ENCODE measurements around the gene ADRB2.

ADRB2 gene

DNA sequence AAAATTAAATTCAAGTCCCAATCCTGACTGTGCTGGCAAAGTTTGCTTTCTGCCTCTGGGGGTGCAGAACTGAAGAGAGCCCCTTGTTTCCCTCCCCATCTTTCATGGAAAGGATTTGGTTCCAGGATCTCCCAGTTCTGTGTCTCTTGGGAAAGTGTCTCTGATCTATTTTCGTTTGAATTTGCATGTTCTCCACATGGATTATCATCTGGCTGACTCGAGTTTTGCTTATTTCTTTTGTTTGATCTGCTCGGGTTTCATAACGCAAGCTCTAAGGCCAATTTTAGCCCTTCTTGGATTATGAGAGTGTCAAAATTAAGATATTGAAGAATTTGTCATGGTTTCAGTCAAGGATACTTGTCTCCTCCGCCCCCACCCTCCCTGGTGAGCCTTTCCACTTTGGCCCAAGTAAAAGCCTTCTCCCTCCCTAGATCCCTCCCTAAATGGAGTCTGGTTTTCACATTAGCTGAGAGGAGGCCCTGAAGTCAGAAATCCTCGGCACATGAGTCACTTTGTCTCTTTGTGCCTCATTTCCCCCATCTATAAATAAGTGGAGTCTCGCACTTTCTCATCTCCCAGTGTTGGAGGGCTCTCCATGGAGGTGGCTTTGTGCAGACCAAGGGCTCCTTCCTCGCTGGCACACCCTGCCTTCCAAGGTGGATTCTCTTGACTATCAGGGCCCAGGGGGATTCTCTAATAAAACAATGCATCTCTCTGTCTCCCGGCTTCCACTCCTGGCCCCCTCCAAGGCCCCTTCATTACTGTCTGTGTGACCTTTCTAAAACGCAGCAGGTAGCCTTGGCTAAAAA is 17.3 kb downstream of the ADRB2 start:
- TF ChIP-seq, protein P1, sequence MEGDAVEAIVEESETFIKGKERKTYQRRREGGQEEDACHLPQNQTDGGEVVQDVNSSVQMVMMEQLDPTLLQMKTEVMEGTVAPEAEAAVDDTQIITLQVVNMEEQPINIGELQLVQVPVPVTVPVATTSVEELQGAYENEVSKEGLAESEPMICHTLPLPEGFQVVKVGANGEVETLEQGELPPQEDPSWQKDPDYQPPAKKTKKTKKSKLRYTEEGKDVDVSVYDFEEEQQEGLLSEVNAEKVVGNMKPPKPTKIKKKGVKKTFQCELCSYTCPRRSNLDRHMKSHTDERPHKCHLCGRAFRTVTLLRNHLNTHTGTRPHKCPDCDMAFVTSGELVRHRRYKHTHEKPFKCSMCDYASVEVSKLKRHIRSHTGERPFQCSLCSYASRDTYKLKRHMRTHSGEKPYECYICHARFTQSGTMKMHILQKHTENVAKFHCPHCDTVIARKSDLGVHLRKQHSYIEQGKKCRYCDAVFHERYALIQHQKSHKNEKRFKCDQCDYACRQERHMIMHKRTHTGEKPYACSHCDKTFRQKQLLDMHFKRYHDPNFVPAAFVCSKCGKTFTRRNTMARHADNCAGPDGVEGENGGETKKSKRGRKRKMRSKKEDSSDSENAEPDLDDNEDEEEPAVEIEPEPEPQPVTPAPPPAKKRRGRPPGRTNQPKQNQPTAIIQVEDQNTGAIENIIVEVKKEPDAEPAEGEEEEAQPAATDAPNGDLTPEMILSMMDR (IDR thresholded peaks at IDR 0.05; ENCODE audit: insufficient read depth, missing control alignments), result no peak
- no peak for FAIRE-seq
- DNase-seq (ENCODE audit: insufficient read length, low spot score), result no peak

DNA sequence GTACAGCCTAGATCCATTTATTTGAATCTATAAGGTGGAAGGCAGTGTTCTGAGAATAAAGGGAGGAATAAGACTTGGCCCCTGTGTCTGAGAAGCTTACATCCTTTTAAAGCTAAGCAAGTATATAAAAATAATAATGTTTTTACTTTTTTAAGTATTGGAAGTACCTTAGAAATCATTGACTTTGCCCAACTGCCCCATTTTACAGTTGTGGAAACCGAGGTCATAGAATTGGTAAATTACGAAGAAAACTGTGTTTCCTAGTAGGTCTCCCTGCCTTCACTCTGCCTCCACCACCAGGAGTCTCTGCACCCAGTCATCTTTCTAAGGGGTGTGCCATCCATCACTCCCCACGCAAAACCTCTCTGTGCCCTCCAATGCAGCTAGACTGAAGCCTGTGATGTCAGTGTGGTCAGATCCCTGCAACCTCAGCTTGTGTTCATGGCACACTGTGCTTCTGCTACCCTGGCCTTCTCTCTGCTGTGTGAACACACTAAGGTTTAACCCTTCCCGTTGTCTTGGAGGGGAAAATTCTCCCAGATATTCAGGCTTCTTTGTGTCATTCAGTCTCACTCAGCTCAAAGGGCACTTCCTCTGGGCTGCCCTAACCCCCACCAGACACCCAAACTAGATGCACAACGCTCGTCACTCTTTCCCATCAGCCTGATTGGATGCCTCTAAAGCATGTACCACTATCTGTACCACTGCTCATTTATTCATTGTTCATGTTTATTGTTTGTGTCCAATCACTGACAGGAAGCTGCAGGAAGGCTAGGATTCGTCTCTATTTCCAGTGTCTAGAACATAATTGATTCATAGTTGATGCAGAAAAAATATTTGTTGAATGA is 18.2 kb downstream of the ADRB2 start:
- no peak for FAIRE-seq
- DNase-seq (ENCODE audit: insufficient read length, low spot score), result no peak
- TF ChIP-seq, protein P1 (IDR thresholded peaks at IDR 0.05; ENCODE audit: insufficient read depth, missing control alignments), result no peak

DNA sequence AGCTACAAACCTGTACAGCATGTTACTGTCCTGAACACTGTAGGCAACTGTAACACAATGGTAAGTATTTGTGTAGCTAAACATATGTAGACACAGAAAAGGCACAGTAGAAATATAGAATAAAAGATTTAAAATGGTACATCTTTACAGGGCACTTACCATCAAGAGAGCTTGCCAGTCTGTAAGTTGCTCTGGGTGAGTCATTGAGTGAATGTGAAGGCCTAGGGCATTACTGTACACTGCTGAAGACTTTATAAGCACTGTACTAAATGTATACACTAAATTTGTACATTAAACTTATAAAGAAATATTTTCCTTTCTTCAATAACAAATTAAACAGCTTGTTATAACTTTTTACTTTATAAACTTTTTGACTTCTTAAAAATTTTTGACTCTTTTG is 20.5 kb downstream of the ADRB2 start:
- TF ChIP-seq, protein P1 (IDR thresholded peaks at IDR 0.05; ENCODE audit: insufficient read depth, missing control alignments), result no peak
- FAIRE-seq (no peak), DNase-seq (ENCODE audit: insufficient read length, low spot score) (no peak)

DNA sequence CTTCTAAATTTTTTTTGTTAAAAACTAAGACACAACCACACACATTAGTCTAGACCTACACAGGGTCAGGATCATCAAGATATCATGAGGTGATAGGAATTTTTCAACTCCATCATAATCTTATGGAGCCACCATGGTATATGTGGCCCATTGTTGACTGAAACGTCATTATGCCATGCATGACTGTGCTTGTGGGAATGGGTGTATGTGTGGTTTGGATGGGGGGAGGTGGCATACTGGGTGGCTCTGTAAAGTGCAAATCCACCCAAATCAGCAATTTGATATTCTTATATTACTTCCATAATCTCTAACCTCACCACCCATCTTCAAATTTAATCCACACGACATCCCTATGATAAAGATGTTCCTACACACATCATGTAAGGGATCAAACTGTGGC is 21.0 kb downstream of the ADRB2 start:
- TF ChIP-seq, protein P1 (IDR thresholded peaks at IDR 0.05; ENCODE audit: insufficient read depth, missing control alignments), result no peak
- DNase-seq (ENCODE audit: insufficient read length, low spot score), result no peak
- no peak for FAIRE-seq

DNA sequence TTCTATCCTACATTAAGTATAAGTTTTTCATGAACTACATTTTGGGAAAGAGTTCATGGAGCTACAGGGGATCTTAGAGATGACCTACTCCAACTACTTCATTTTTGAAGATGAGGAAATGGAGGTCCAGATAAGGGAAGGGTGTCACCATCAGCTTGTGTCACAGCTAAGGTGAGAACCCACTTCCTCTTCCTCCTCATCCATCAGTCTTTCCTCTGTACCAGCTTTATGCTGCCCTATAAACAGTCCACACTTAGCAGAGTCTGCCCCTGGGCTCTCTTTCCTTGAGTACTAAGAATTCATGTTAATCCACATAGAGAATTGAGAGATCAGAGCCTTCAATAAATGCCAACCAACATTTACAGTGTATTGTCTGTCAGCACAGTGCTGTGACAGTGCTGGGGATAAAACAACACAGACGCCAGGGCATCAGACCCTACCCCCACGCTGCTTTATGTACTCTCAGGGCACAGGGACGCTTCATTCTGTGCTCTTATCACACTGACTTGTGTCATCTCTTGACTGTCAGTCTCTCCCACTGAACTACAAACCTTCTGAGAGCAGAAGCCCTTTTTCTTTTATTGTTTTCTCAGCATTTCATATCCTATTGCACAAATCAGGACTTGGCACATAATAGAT is 22.1 kb downstream of the ADRB2 start:
- no peak for FAIRE-seq
- no peak for DNase-seq (ENCODE audit: insufficient read length, low spot score)
- TF ChIP-seq, protein P1 (IDR thresholded peaks at IDR 0.05; ENCODE audit: insufficient read depth, missing control alignments), result no peak

- TF ChIP-seq, protein P1 (IDR thresholded peaks at IDR 0.05; ENCODE audit: insufficient read depth, missing control alignments), result no peak
- no peak for DNase-seq (ENCODE audit: insufficient read length, low spot score)
- FAIRE-seq, result no peak
These were observed 23.1 kb downstream of the ADRB2 start for GRCh38 chr5:148849461-148849860.

Data from D721Med (cell line).